IMR-90 (cell line): Measurements from ENCODE around the gene ADSS1. TPM values are rescaled to one million over a fixed set of nuclear protein-coding genes. Genes with fewer than 3 reads are reported as not detected.

ENCODE experiments used
- ATAC-seq: fragments of 200-7000 bp; cut with Tn5 transposase; 2 replicates; pipeline ENCODE4 v1.9.1; 2020; ENCODE audit warnings: low read depth, mild to moderate bottlenecking, moderate library complexity
- BruUV-seq: library from RNA; stranded (reverse); fragments of 400-500 nt; replicated peaks from 2 replicates; lab custom pipeline; 2021; lab: Mats Ljungman, UMichigan
- CTCF ChIA-PET: fragments of 300-600 bp; formaldehyde crosslinking; extraction: SDS; loops from one replicate; lab custom pipeline; 2021; ENCODE audit warnings: antibody characterized with exemption; lab: Yijun Ruan, JAX
- POLR2A ChIA-PET: fragments of 300-600 bp; sonication (Branson Sonifier 250); formaldehyde crosslinking; loops from one replicate; lab custom pipeline; 2022; ENCODE audit warnings: antibody characterized with exemption; ENCODE audit not compliant: unreplicated experiment; lab: Charles Lee
- DNase-seq: peaks from one replicate; pipeline ENCODE4 v3.0.0; 2013
- H2AFZ ChIP-seq: replicated peaks from 2 replicates; pipeline ENCODE3; 2013; ENCODE audit warnings: low read length, mild to moderate bottlenecking; ENCODE audit not compliant: poor library complexity
- H2AK5ac ChIP-seq: 2 replicates; pipeline ENCODE4 v1.6.1; 2013; ENCODE audit warnings: low read depth, low read length, inconsistent platforms
- H2AK9ac ChIP-seq: replicated peaks from 2 replicates; pipeline ENCODE3; 2013; ENCODE audit warnings: mild to moderate bottlenecking, low read depth, low read length, moderate library complexity; ENCODE audit not compliant: poor library complexity
- H2BK120ac ChIP-seq: 2 replicates; pipeline ENCODE4 v1.6.1; 2013; ENCODE audit warnings: low read depth, low read length, inconsistent platforms
- H2BK15ac ChIP-seq: 3 replicates; pipeline ENCODE4 v1.6.1; 2013; ENCODE audit warnings: low read depth, low read length, inconsistent platforms
- H2BK20ac ChIP-seq: 2 replicates; pipeline ENCODE4 v1.6.1; 2013; ENCODE audit warnings: low read depth, mild to moderate bottlenecking, inconsistent platforms, low read length, moderate library complexity
- H2BK5ac ChIP-seq: 2 replicates; pipeline ENCODE4 v1.6.1; 2013; ENCODE audit warnings: mild to moderate bottlenecking, low read depth, low read length, inconsistent platforms; ENCODE audit not compliant: poor library complexity, severe bottlenecking
- H3K14ac ChIP-seq: replicated peaks from 2 replicates; pipeline ENCODE4 v1.6.1; 2013; ENCODE audit warnings: low read depth, low read length, inconsistent platforms
- H3K18ac ChIP-seq: 2 replicates; pipeline ENCODE4 v1.6.1; 2013; ENCODE audit warnings: low read depth, low read length, control low read depth
- H3K23ac ChIP-seq: 2 replicates; pipeline ENCODE4 v1.6.1; 2013; ENCODE audit warnings: low read depth, low read length, inconsistent platforms
- H3K27ac ChIP-seq: 2 replicates; pipeline ENCODE4 v1.5.1; 2013; ENCODE audit warnings: mild to moderate bottlenecking, control low read depth, low read length; ENCODE audit not compliant: insufficient read depth
- H3K27me3 ChIP-seq: 2 replicates; pipeline ENCODE4 v1.6.1; 2013; ENCODE audit warnings: low read length; ENCODE audit not compliant: control insufficient read depth, insufficient read depth
- H3K36me3 ChIP-seq: 2 replicates; pipeline ENCODE4 v1.6.1; 2013; ENCODE audit warnings: low read length, mixed read lengths; ENCODE audit not compliant: control insufficient read depth, insufficient read depth
- H3K4ac ChIP-seq: 2 replicates; pipeline ENCODE4 v1.6.1; 2013; ENCODE audit warnings: low read depth, low read length, inconsistent platforms
- H3K4me1 ChIP-seq: 2 replicates; pipeline ENCODE4 v1.6.1; 2013; ENCODE audit warnings: low read length, mixed read lengths; ENCODE audit not compliant: control insufficient read depth, insufficient read depth
- H3K4me2 ChIP-seq: 2 replicates; pipeline ENCODE4 v1.6.1; 2013; ENCODE audit warnings: low read depth, mild to moderate bottlenecking, control low read depth, low read length, moderate library complexity
- H3K4me3 ChIP-seq: 2 replicates; pipeline ENCODE4 v1.5.1; 2013; ENCODE audit warnings: low read depth, mild to moderate bottlenecking, control low read depth, low read length, moderate library complexity; ENCODE audit not compliant: insufficient read depth
- H3K56ac ChIP-seq: 2 replicates; pipeline ENCODE4 v1.6.1; 2013; ENCODE audit warnings: low read length, inconsistent platforms; ENCODE audit not compliant: insufficient read depth; ENCODE audit errors: extremely low read depth
- H3K79me1 ChIP-seq, 2 experiments: 2 replicates each; pipeline ENCODE4 v1.6.1; 2013; ENCODE audit warnings: low read length in 2 of 2, inconsistent platforms in 1 of 2, low read depth in 1 of 2
- H3K9ac ChIP-seq: 2 replicates; pipeline ENCODE4 v1.6.1; 2013; ENCODE audit warnings: low read depth, low read length, control low read depth
- H3K9me1 ChIP-seq: 2 replicates; pipeline ENCODE4 v1.6.1; 2013; ENCODE audit warnings: low read length, inconsistent platforms; ENCODE audit not compliant: insufficient read depth
- H3K9me3 ChIP-seq: 2 replicates; pipeline ENCODE4 v1.6.1; 2013; ENCODE audit warnings: low read length; ENCODE audit not compliant: control insufficient read depth, insufficient read depth
- H4K20me1 ChIP-seq: 2 replicates; pipeline ENCODE4 v1.6.1; 2013; ENCODE audit warnings: low read length, inconsistent platforms; ENCODE audit not compliant: insufficient read depth
- H4K5ac ChIP-seq: 2 replicates; pipeline ENCODE4 v1.6.1; 2013; ENCODE audit warnings: mild to moderate bottlenecking, low read depth, low read length, control low read depth
- H4K8ac ChIP-seq, 2 experiments: 2 replicates each; pipeline ENCODE4 v1.6.1; 2013; ENCODE audit warnings: low read depth in 2 of 2, low read length in 2 of 2, control low read depth in 1 of 2, inconsistent platforms in 1 of 2
- H4K91ac ChIP-seq: 2 replicates; pipeline ENCODE4 v1.6.1; 2013; ENCODE audit warnings: low read depth, low read length, inconsistent platforms; ENCODE audit not compliant: insufficient read depth
- BHLHE40 ChIP-seq: fragments of 150-350 bp; IDR thresholded peaks from 2 replicates; pipeline ENCODE4 v1.6.1; 2016; ENCODE audit warnings: mild to moderate bottlenecking, low read depth, low read length
- NFE2L2 ChIP-seq: fragments of 150-350 bp; IDR thresholded peaks from 2 replicates; pipeline ENCODE4 v1.6.1; 2016; ENCODE audit warnings: low read depth, mild to moderate bottlenecking, low read length
- POLR2A ChIP-seq: IDR thresholded peaks from 2 replicates; pipeline ENCODE4 v1.6.1; 2012; ENCODE audit warnings: mild to moderate bottlenecking, low read depth, low read length
- RAD21 ChIP-seq: IDR thresholded peaks from 2 replicates; pipeline ENCODE4 v1.6.1; 2012; ENCODE audit warnings: low read length, improper control_type of control experiment
- WGBS, 2 experiments: methylation state at CpG; one replicate each; pipeline versions ENCODE4 v1.1.5 to v1.1.7; 2013; ENCODE audit warnings: missing lambda C conversion rate in 2 of 2; ENCODE audit not compliant: insufficient read length in 1 of 2; ENCODE audit errors: extremely low coverage in 2 of 2; 5-methylcytosine and 5-hydroxymethylcytosine counted together
- dilution Hi-C: fragments of 300-500 bp; cut with HindIII; formaldehyde crosslinking; loops from one replicate; pipeline ENCODE4 v1.14.3; 2018; ENCODE audit warnings: low sequenced_read_pairs; ENCODE audit not compliant: unreplicated experiment
- in situ Hi-C: fragments of 300-500 bp; cut with MboI; formaldehyde crosslinking; loops from 3 replicates; pipeline ENCODE4 v1.14.3; 2019; ENCODE audit warnings: low sequenced_read_pairs, inconsistent platforms, mixed read lengths
- intact Hi-C: fragments of 100-400 bp; cut with micrococcal nuclease; formaldehyde crosslinking; loops from 2 replicates; pipeline ENCODE4 v1.10.0; 2022
- polyA plus RNA-seq, 3 experiments: library from polyadenylated mRNA; depleted of rRNA; stranded (reverse); fragments of >200 nt; gene quantifications; 2 replicates each; pipeline ENCODE4 v1.2.3, GENCODE V29; 2012; ENCODE audit warnings: low replicate concordance in 1 of 3
- total RNA-seq: library from RNA; depleted of rRNA; stranded (reverse); fragments of >200 nt; gene quantifications from 2 replicates; pipeline ENCODE4 v1.2.3, GENCODE V29; 2012

The ADSS1 gene
- total and polyA plus RNA-seq, 2 of the 4 experiments (the other 2 are of a cell fraction), result 1.8 to 5.2 TPM

- Histone ChIP-seq H2BK15ac (no peak overlapping the region), H4K20me1 (no peaks in the 10 kb centered on the region), H3K4me1 (peaks cover 34% of the 10 kb centered on the region), H2AK5ac (no peak overlapping the region), H3K27me3 (no peaks in the 10 kb centered on the region), H3K9ac (no peak overlapping the region), H3K79me1 (no peaks in the 10 kb centered on the region), H4K8ac (no peak overlapping the region), H4K91ac (no peak overlapping the region), H2BK120ac (no peak overlapping the region), H3K9me3 (no peaks in the 10 kb centered on the region), H3K4me2 (no peak overlapping the region), H3K23ac (no peak overlapping the region), H3K9me1 (peaks cover 25% of the 10 kb centered on the region), H4K5ac (no peak overlapping the region), H3K56ac (no peak overlapping the region), H3K27ac (no peak overlapping the region), H3K4me3 (no peak overlapping the region), H2AK9ac (no peak overlapping the region), H3K36me3 (peaks cover 7% of the 10 kb centered on the region), H2BK20ac (no peak overlapping the region), H3K18ac (no peak overlapping the region), H3K14ac (no peak overlapping the region), H2BK5ac (no peak overlapping the region), H2AFZ (no peak overlapping the region), H3K4ac (peak overlapping the region; percentile 48; the same call in 1 of the 2 replicates)
- DNase-seq, result no peak
- POLR2A ChIA-PET, result no interaction called here
- intact Hi-C loops (no loop called here), in situ Hi-C loops (no loop called here), dilution Hi-C loops (no loop called here)
- BruUV-seq, result no TSS peak
- no peak for ATAC-seq
- WGBS, 2 experiments, result 68% methylated on average over 5 of the region's 9 CpGs; no CpG with 5 or more reads in 1 of the 2 experiments
- TF ChIP-seq RAD21 (no peak), BHLHE40 (no peak), NFE2L2 (no peak), POLR2A (no peak)
- CTCF ChIA-PET, result interaction anchor here (1.4 kb wide), 1 partner anchor 16 kb away, joined by 3 read pairs; no protein-coding TSS in a partner anchor
Measured at GRCh38 chr14:104747876-104748275, 23.8 kb downstream of the ADSS1 start.
